ENCODE data around the gene SIRT5.

SIRT5 gene

GRCh38 chr6:13538600-13538999, 35.8 kb upstream of the SIRT5 start:
- H3K36me3 ChIP-seq (ENCODE audit: insufficient read depth, insufficient read length, low read length) = no peaks in the 10 kb centered on the region
- TF ChIP-seq SUZ12 (IDR thresholded peaks at IDR 0.05; ENCODE audit: extremely low read depth, insufficient read depth, insufficient read length) (no peak), ZNF274 (IDR thresholded peaks at IDR 0.05; ENCODE audit: low read depth, low read length) (no peak), YY1 (IDR thresholded peaks at IDR 0.05; ENCODE audit: insufficient read depth, insufficient read length) (no peak)
- no peak overlapping the region for H3K4me3 ChIP-seq (ENCODE audit: insufficient read length, low read depth)
- H3K4me1 ChIP-seq (ENCODE audit: insufficient read depth, insufficient read length) = no peaks in the 10 kb centered on the region
- no peaks in the 10 kb centered on the region for H3K27me3 ChIP-seq (ENCODE audit: insufficient read depth, insufficient read length)
- no peak for DNase-seq (ENCODE audit: low read depth, low spot score)
- no peaks in the 10 kb centered on the region for H3K9me3 ChIP-seq (ENCODE audit: insufficient read depth, low read length)
- no peak overlapping the region for H3K9ac ChIP-seq (ENCODE audit: insufficient read length, low read depth)

- no peak for DNase-seq (ENCODE audit: low read depth, low spot score)
- H3K27me3 ChIP-seq (ENCODE audit: insufficient read depth, insufficient read length) = no peaks in the 10 kb centered on the region
- no peak for TF ChIP-seq ZNF274 (IDR thresholded peaks at IDR 0.05; ENCODE audit: low read depth, low read length)
- TF ChIP-seq YY1 (IDR thresholded peaks at IDR 0.05; ENCODE audit: insufficient read depth, insufficient read length) = no peak
- TF ChIP-seq SUZ12 (IDR thresholded peaks at IDR 0.05; ENCODE audit: extremely low read depth, insufficient read depth, insufficient read length) = no peak
- H3K4me1 ChIP-seq (ENCODE audit: insufficient read depth, insufficient read length) = peaks cover 2% of the 10 kb centered on the region
- H3K9me3 ChIP-seq (ENCODE audit: insufficient read depth, low read length) = no peaks in the 10 kb centered on the region
- no peak overlapping the region for H3K9ac ChIP-seq (ENCODE audit: insufficient read length, low read depth)
- H3K36me3 ChIP-seq (ENCODE audit: insufficient read depth, insufficient read length, low read length) = no peaks in the 10 kb centered on the region
- H3K4me3 ChIP-seq (ENCODE audit: insufficient read length, low read depth) = no peak overlapping the region
Measured at GRCh38 chr6:13539572-13539971, 34.8 kb upstream of the SIRT5 start.

GRCh38 chr6:13541496-13541895, 32.9 kb upstream of the SIRT5 start:
- Histone ChIP-seq H3K9ac (ENCODE audit: insufficient read length, low read depth) (no peak overlapping the region), H3K36me3 (ENCODE audit: insufficient read depth, insufficient read length, low read length) (no peaks in the 10 kb centered on the region), H3K4me3 (ENCODE audit: insufficient read length, low read depth) (no peak overlapping the region), H3K9me3 (ENCODE audit: insufficient read depth, low read length) (no peaks in the 10 kb centered on the region), H3K4me1 (ENCODE audit: insufficient read depth, insufficient read length) (peaks cover 3% of the 10 kb centered on the region), H3K27me3 (ENCODE audit: insufficient read depth, insufficient read length) (no peaks in the 10 kb centered on the region)
- no peak for TF ChIP-seq YY1 (IDR thresholded peaks at IDR 0.05; ENCODE audit: insufficient read depth, insufficient read length)
- TF ChIP-seq SUZ12 (IDR thresholded peaks at IDR 0.05; ENCODE audit: extremely low read depth, insufficient read depth, insufficient read length) = no peak
- TF ChIP-seq ZNF274 (IDR thresholded peaks at IDR 0.05; ENCODE audit: low read depth, low read length) = no peak
- no peak for DNase-seq (ENCODE audit: low read depth, low spot score)

GRCh38 chr6:13544454-13545186, 29.8 kb upstream of the SIRT5 start:
- Histone ChIP-seq H3K9me3 (ENCODE audit: insufficient read depth, low read length) (no peaks in the 10 kb centered on the region), H3K36me3 (ENCODE audit: insufficient read depth, insufficient read length, low read length) (no peaks in the 10 kb centered on the region), H3K9ac (ENCODE audit: insufficient read length, low read depth) (no peak overlapping the region), H3K27me3 (ENCODE audit: insufficient read depth, insufficient read length) (no peaks in the 10 kb centered on the region), H3K4me3 (ENCODE audit: insufficient read length, low read depth) (no peak overlapping the region), H3K4me1 (ENCODE audit: insufficient read depth, insufficient read length) (peaks cover 3% of the 10 kb centered on the region)
- peak; percentile 33 for DNase-seq (ENCODE audit: low read depth, low spot score)
- TF ChIP-seq SUZ12 (IDR thresholded peaks at IDR 0.05; ENCODE audit: extremely low read depth, insufficient read depth, insufficient read length) (no peak), ZNF274 (IDR thresholded peaks at IDR 0.05; ENCODE audit: low read depth, low read length) (no peak), YY1 (IDR thresholded peaks at IDR 0.05; ENCODE audit: insufficient read depth, insufficient read length) (no peak)

- Histone ChIP-seq H3K27me3 (ENCODE audit: insufficient read depth, insufficient read length) (no peaks in the 10 kb centered on the region), H3K9ac (ENCODE audit: insufficient read length, low read depth) (no peak overlapping the region), H3K9me3 (ENCODE audit: insufficient read depth, low read length) (no peaks in the 10 kb centered on the region), H3K36me3 (ENCODE audit: insufficient read depth, insufficient read length, low read length) (no peaks in the 10 kb centered on the region), H3K4me1 (ENCODE audit: insufficient read depth, insufficient read length) (peaks cover 3% of the 10 kb centered on the region), H3K4me3 (ENCODE audit: insufficient read length, low read depth) (no peak overlapping the region)
- no peak for DNase-seq (ENCODE audit: low read depth, low spot score)
- TF ChIP-seq YY1 (IDR thresholded peaks at IDR 0.05; ENCODE audit: insufficient read depth, insufficient read length) = no peak
- no peak for TF ChIP-seq ZNF274 (IDR thresholded peaks at IDR 0.05; ENCODE audit: low read depth, low read length)
- no peak for TF ChIP-seq SUZ12 (IDR thresholded peaks at IDR 0.05; ENCODE audit: extremely low read depth, insufficient read depth, insufficient read length)
Measured at GRCh38 chr6:13545885-13546284, 28.5 kb upstream of the SIRT5 start.

- Histone ChIP-seq H3K36me3 (ENCODE audit: insufficient read depth, insufficient read length, low read length) (no peaks in the 10 kb centered on the region), H3K4me1 (ENCODE audit: insufficient read depth, insufficient read length) (peaks cover 3% of the 10 kb centered on the region), H3K4me3 (ENCODE audit: insufficient read length, low read depth) (no peak overlapping the region), H3K27me3 (ENCODE audit: insufficient read depth, insufficient read length) (no peaks in the 10 kb centered on the region), H3K9ac (ENCODE audit: insufficient read length, low read depth) (no peak overlapping the region), H3K9me3 (ENCODE audit: insufficient read depth, low read length) (no peaks in the 10 kb centered on the region)
- TF ChIP-seq ZNF274 (IDR thresholded peaks at IDR 0.05; ENCODE audit: low read depth, low read length) = no peak
- no peak for TF ChIP-seq YY1 (IDR thresholded peaks at IDR 0.05; ENCODE audit: insufficient read depth, insufficient read length)
- no peak for TF ChIP-seq SUZ12 (IDR thresholded peaks at IDR 0.05; ENCODE audit: extremely low read depth, insufficient read depth, insufficient read length)
- DNase-seq (ENCODE audit: low read depth, low spot score) = no peak
Measured at GRCh38 chr6:13548500-13549210, 25.7 kb upstream of the SIRT5 start.

GRCh38 chr6:13550656-13551055, 23.7 kb upstream of the SIRT5 start:
- H3K9ac ChIP-seq (ENCODE audit: insufficient read length, low read depth) = no peak overlapping the region
- TF ChIP-seq YY1 (IDR thresholded peaks at IDR 0.05; ENCODE audit: insufficient read depth, insufficient read length) (no peak), SUZ12 (IDR thresholded peaks at IDR 0.05; ENCODE audit: extremely low read depth, insufficient read depth, insufficient read length) (no peak), ZNF274 (IDR thresholded peaks at IDR 0.05; ENCODE audit: low read depth, low read length) (no peak)
- no peaks in the 10 kb centered on the region for H3K9me3 ChIP-seq (ENCODE audit: insufficient read depth, low read length)
- no peaks in the 10 kb centered on the region for H3K36me3 ChIP-seq (ENCODE audit: insufficient read depth, insufficient read length, low read length)
- no peaks in the 10 kb centered on the region for H3K27me3 ChIP-seq (ENCODE audit: insufficient read depth, insufficient read length)
- H3K4me1 ChIP-seq (ENCODE audit: insufficient read depth, insufficient read length) = no peaks in the 10 kb centered on the region
- DNase-seq (ENCODE audit: low read depth, low spot score) = no peak
- no peak overlapping the region for H3K4me3 ChIP-seq (ENCODE audit: insufficient read length, low read depth)
